Measurements from ENCODE around the gene COBLL1.
"Not testable (repeated sequence)": the region's sequence is repeated elsewhere in the genome, so short reads cannot be mapped to it uniquely, and the experiment has no call there.

The COBLL1 gene

GRCh38 chr2:164785457-164785856, 56.2 kb downstream of the COBLL1 start:
- no peak for DNase-seq

GRCh38 chr2:164784376-164784775, 57.2 kb downstream of the COBLL1 start:
- DNase-seq, result no peak

- no peak for DNase-seq
Observed at GRCh38 chr2:164782323-164782722, 59.3 kb downstream of the COBLL1 start.

GRCh38 chr2:164781394-164781793, 60.2 kb downstream of the COBLL1 start:
- DNase-seq, result no peak

GRCh38 chr2:164780611-164781178, 60.9 kb downstream of the COBLL1 start:
- no peak for DNase-seq

GRCh38 chr2:164779383-164780057, 62.1 kb downstream of the COBLL1 start:
- no peak for DNase-seq

- DNase-seq, result no peak
Observed at GRCh38 chr2:164778723-164779122, 62.9 kb downstream of the COBLL1 start.

GRCh38 chr2:164777847-164778461, 63.7 kb downstream of the COBLL1 start:
- DNase-seq, result no peak

GRCh38 chr2:164773635-164774034, 68.0 kb downstream of the COBLL1 start:
- DNase-seq, result no peak

- no peak for DNase-seq
Observed at GRCh38 chr2:164773091-164773490, 68.5 kb downstream of the COBLL1 start.

GRCh38 chr2:164771897-164772296, 69.7 kb downstream of the COBLL1 start:
- DNase-seq, result no peak

- DNase-seq, result no peak
Observed at GRCh38 chr2:164770421-164770916, 71.2 kb downstream of the COBLL1 start.

- no peak for DNase-seq
Observed at GRCh38 chr2:164766954-164767320, 74.7 kb downstream of the COBLL1 start.

- no peak for DNase-seq
Observed at GRCh38 chr2:164766216-164766953, 75.2 kb downstream of the COBLL1 start.

- no peak for DNase-seq
Observed at GRCh38 chr2:164764996-164765395, 76.6 kb downstream of the COBLL1 start.

GRCh38 chr2:164764474-164764873, 77.1 kb downstream of the COBLL1 start:
- no peak for DNase-seq

GRCh38 chr2:164763431-164763830, 78.2 kb downstream of the COBLL1 start:
- no peak for DNase-seq

GRCh38 chr2:164761737-164762460, 79.7 kb downstream of the COBLL1 start:
- DNase-seq, result no peak

GRCh38 chr2:164761201-164761600, 80.4 kb downstream of the COBLL1 start:
- not testable (repeated sequence) for DNase-seq

- no peak for DNase-seq
Observed at GRCh38 chr2:164760179-164760578, 81.4 kb downstream of the COBLL1 start.

- DNase-seq, result no peak
Observed at GRCh38 chr2:164757934-164758695, 83.5 kb downstream of the COBLL1 start.
